HG03045 (cell line): ENCODE data around the gene NOL4.
"Not testable (repeated sequence)": the region's sequence is repeated elsewhere in the genome, so short reads cannot be mapped to it uniquely, and the experiment has no call there.

Experiments used
- ATAC-seq: cut with Tn5 transposase; IDR thresholded peaks from one replicate; pipeline ENCODE4 v1.9.1; 2021; ENCODE audit warnings: mild to moderate bottlenecking, moderate library complexity; ENCODE audit not compliant: unreplicated experiment

The NOL4 gene, protein sequence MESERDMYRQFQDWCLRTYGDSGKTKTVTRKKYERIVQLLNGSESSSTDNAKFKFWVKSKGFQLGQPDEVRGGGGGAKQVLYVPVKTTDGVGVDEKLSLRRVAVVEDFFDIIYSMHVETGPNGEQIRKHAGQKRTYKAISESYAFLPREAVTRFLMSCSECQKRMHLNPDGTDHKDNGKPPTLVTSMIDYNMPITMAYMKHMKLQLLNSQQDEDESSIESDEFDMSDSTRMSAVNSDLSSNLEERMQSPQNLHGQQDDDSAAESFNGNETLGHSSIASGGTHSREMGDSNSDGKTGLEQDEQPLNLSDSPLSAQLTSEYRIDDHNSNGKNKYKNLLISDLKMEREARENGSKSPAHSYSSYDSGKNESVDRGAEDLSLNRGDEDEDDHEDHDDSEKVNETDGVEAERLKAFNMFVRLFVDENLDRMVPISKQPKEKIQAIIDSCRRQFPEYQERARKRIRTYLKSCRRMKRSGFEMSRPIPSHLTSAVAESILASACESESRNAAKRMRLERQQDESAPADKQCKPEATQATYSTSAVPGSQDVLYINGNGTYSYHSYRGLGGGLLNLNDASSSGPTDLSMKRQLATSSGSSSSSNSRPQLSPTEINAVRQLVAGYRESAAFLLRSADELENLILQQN

GRCh38 chr18:34224423-34225217 lies at the start of gene NOL4:
Gene NOL4, minus strand, starts transcription at chr18:34224913. Its CDS starts 1,660 bp downstream, at chr18:34223253.
- no peak for ATAC-seq

DNA sequence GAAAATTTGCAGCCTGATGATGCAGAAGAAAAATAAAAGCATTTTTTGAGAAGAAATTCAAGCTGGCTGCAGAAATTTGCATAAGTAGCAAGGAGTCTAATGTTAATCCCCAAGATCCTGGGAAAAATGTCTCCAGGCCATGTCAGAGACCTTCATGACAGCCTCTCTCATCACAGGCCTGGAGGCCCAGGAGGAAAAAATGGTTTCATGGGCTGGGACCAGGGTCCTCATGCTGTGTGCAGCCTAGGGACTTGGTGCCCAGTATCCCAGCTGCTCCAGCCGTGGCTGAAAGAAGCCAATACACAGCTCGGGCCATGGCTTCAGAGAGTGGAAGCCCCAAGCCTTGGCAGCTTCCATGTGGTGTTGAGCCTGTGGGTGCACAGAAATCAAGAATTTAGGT lies 41.3 kb upstream of the NOL4 start:
- ATAC-seq: not testable (repeated sequence)

DNA sequence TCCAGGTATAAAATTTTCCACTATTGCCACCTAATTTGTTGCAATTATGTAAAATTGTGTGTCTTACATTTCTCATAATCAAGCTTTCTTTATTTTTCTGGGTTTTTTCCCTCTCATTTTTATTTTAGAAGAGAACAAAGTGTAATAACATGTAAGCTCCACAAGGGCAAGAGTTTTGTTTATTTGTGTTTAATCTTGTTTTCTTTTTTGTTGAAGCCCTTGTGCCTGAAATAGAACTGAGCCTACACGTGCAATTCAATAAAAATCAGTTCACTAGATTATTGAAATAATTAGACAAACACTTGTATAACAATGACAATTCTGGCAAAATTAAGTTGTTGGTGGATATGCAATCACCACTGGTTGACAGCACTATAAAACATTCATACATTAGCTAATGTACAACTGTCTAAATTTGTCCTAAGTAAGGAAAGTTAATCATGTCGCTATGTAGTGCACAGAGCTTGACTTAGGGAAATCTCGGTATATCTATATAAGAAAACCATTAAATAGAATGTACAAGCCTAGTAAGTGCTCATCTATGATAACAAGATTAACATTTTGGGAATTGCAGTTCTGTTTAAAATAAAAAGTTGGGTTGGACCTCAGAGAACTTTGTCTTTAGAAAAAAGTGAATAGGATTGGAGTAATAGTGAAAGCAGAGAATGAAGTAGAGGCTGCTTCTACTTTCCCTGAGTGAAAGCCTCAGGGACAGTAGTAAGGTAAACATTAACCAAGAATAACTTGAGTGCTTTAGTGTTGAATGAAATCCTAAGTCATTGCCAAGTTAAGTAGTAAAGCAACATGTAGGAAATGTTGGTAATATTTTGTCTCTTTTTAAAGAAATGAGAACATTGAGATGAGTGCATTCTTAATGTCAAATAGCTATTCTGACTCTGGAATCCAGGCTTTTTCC lies 37.4 kb upstream of the NOL4 start:
- ATAC-seq: no peak

- no peak for ATAC-seq
Observed at GRCh38 chr18:34258176-34258575, 33.5 kb upstream of the NOL4 start.

DNA sequence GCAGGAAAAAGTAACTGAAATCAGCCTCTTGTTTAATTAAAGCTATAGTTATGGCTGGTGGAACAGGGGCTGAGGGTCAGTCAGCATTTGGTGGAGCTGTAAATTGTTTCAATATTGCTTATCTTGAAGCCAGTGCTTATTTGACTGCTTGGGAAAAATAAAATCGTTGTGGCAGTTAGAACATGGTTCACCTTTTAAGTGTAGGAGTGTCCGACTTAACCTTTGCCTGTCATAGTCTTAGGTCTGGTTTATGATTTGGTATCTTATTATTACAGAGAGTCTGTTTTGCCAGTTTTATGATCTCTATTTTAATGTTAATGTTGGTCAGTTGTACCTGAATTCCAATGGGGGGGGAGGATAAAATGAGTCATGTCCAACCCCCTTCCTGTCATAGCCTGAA lies 27.2 kb upstream of the NOL4 start:
- ATAC-seq: no peak

DNA sequence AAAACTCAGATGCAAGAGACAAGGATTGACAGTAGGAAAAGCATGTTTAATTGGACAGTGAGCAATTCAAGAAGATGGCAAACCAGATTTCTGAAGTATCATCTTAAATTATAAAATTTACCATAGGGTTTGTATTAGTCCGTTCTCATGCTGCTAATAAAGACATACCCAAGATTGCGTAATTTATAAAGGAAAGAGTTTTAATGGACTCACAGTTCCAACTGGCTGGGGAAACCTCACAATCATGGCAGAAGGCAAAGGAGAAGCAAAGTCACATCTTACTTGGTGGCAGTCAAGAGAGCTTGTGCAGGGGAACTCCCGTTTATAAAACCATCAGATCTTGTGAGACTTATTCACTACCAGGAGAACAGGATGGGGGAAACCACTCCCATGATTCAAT lies 24.0 kb upstream of the NOL4 start:
- ATAC-seq: no peak

- ATAC-seq: no peak
Observed at GRCh38 chr18:34242739-34243138, 18.0 kb upstream of the NOL4 start.

DNA sequence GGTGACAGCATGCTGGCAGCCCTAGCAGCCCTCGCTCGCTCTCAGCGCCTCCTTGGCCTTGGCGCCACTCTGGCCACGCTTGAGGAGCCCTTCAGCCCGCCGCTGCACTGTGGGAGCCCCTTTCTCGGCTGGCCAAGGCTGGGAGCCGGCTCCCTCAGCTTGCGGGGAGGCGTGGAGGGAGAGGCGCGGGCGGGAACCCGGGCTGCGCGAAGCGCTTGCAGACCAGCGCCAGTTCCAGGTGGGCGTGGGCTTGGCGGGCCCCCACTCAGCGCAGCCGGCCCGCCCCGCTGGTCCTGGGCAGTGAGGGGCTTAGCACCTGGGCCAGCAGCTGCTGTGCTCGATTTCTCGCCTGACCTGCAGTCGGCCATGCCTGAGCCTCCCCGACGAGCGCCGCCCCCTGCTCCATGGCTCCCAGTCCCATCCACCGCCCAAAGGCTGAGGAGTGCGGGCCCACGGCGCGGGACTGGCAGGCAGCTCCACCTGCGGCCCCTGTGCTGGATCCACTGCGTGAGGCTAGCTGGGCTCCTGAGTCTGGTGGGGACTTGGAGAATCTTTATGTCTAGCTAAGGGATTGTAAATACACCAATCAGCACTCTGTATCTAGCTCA lies 9.2 kb upstream of the NOL4 start:
- not testable (repeated sequence) for ATAC-seq

DNA sequence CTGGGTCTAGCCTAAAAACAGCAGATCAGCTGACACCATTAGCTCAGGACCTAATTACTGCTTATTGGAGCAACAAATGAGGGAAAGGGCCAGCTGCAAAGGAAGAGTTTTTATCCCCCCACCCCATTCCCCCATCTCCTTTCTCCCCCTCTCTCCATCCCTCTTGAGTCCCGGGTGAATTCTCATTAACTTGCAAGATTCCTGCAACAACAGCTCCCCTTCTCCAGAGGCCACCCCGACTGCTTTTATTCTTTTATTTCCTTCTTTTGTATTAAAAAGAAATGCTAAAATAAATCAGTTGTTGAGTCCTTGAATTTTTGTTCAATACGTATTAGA lies 473 bp upstream of the NOL4 start:
- no peak for ATAC-seq

GRCh38 chr18:34223893-34224422 lies 755 bp downstream of the NOL4 start:
- no peak for ATAC-seq

DNA sequence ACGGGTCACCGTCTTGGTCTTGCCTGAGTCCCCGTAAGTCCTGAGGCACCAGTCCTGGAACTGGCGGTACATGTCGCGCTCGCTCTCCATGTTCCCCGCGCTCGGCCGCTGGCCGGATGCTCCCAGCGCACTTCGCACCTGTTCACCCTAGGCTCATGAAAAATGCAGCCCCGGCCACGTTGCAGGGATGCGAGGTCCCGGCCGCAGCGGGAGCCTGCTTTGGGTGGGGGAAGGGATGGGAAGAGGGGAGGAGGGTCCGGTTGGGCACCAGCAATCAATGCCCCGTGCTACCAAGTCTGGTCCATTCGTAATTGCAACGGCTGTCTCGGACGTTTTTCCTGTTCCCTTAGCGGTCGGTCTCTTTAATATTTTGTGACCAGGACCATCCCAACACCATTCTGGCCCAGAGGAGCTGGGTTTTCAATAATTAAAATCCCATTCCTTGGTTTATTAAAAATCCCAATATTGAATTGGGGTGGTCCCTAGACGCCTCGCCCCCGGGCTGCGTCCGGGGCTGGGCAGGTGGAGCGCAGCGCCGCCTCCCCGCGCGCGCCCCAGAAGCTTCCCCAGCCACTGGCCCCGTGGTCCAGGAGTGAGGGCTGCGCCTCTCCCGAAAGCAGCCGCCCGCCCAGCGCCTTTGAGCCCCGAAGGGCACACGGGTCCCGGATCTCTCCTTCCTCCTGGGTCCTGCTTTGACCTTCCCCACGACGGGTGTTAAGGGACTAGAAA lies 1.4 kb downstream of the NOL4 start:
- no peak for ATAC-seq

- no peak for ATAC-seq
Observed at GRCh38 chr18:34222307-34223163, 2.2 kb downstream of the NOL4 start.

- no peak for ATAC-seq
Observed at GRCh38 chr18:34221971-34222306, 2.8 kb downstream of the NOL4 start.

DNA sequence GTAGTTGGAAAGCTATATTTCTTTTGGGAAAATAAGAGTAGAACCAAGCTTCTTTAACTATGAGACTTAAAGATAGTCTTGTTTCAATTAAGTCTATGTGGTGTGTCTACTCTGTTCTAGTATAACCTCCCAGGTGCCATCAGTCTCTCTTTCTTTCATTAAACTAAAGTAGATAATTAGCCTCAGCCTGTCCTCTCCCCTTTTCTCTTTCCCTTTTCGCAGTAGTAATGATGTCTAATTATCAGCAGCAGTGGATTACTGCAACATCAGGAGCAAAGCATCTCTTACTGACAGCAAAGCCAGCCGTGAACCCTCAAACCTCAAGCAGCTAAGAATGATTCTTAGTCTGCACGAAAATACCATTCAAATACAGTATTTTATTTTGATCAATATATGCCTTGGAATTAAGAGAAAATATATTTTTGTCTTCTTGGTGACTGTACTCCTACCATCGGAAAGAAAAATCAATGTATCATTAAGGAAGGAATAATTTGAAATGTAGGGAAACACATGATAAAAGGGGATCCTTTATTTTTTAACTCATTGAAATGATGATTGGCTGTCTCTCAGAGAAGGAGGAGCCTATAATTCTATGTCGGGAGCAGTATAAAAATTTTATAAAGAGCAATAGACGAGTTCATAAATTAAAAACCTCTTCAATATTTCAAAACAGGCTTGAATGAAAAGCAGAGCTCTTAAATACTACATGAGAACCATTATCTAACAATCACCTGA lies 4.5 kb downstream of the NOL4 start:
- no peak for ATAC-seq

- ATAC-seq: no peak
Observed at GRCh38 chr18:34219651-34220050, 5.1 kb downstream of the NOL4 start.

DNA sequence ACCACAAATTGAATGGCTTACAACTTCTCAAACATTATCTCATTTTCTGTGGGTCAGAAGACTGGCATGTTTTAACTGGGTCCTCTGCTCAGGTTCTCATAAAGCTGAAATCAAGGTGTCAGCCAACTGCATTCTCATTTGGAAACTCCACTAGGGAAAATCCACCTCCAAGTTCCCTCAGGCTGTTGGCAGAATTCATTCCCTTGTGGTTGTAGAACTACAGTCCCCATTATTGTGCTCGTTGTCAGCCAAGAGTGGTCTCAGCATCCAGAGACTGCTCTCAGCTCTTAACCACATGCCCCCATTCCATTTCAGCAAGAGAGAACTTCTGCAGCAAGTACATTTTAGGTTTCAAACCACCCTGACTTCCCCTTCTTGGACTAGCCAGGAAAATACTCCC lies 12.2 kb downstream of the NOL4 start:
- no peak for ATAC-seq

DNA sequence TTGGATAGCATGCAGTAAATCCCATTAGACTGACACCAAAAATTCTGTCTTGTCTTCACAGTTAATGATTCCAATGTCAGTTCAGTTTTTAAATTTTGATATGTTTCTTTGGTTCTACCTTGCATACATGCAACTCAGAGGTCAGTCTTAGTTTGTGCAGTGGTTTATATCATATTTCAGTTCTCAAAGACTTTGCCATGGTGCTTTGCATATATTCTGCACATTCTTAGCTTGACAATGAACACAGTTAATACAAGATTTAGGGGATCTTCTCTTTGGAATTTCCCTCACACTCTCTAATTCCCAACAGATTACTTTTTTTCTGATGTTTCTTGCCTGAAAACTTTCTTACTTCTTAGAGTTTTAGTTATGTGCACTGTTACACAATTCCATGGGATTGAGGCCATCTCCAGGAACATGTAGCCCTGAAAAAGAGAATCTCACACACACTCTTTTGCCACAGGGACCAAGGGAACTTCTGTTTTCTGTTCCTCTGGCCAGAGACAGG lies 17.3 kb downstream of the NOL4 start:
- ATAC-seq: no peak

DNA sequence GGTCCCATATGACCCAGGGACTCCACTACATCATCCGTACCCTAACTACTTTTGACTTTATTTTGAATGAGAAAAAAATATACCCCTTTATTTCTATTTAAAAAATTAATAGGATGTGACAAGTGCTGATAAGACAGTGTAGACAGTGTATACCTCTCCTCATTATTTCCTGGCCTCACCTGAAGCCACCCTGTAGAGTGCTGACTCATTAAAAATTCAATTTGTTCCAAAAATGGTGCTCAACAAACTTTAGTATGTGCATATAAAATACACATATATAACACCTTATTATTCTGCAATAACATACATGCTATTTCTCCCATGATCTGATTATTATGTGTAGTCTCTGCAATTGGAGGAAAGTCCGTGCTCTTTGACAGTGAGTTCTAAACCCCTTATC lies 20.8 kb downstream of the NOL4 start:
- ATAC-seq: no peak
